OCI-LY3 (cell line): ENCODE data around the gene RARA.

Experiments used
- EZH2phosphoT487 ChIP-seq: fragments of 200-600 bp; shearing (Covaris generic); IDR thresholded peaks from 2 replicates; pipeline ENCODE4 v1.6.1; 2018; ENCODE audit warnings: antibody characterized with exemption, mixed run types, low read depth
- TF ChIP-seq, protein P1 (sequence below): fragments of 200-600, 300-600 bp; sonication (generic); IDR thresholded peaks from 2 replicates; pipeline ENCODE4 v1.5.1; 2014; ENCODE audit warnings: antibody characterized with exemption, low read length, low read depth

DNA sequence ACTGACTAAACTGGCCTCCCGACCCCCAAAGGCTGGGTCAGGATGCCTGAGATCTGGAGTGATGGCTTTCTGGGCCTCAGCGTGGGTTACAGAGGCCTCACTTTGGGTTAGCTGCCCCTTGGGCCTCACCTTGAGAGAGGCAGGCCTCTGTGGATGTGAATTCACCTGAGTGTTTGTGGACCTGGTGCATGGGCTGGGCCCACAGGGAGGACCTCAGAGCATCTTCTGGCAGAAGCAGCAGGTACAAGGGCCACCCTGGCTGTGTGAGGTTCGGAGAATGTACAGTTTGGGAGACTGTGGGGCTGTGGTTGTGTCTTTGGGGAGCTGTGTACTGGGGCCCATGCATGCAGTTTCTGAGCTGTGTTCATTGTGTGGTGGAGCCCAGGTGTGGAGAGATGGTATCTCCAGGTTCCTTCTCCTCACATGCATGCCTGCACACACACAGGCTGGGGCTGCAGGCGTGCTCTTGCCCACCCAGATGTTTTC lies 18.3 kb downstream of the RARA start:
- TF ChIP-seq, protein P1, sequence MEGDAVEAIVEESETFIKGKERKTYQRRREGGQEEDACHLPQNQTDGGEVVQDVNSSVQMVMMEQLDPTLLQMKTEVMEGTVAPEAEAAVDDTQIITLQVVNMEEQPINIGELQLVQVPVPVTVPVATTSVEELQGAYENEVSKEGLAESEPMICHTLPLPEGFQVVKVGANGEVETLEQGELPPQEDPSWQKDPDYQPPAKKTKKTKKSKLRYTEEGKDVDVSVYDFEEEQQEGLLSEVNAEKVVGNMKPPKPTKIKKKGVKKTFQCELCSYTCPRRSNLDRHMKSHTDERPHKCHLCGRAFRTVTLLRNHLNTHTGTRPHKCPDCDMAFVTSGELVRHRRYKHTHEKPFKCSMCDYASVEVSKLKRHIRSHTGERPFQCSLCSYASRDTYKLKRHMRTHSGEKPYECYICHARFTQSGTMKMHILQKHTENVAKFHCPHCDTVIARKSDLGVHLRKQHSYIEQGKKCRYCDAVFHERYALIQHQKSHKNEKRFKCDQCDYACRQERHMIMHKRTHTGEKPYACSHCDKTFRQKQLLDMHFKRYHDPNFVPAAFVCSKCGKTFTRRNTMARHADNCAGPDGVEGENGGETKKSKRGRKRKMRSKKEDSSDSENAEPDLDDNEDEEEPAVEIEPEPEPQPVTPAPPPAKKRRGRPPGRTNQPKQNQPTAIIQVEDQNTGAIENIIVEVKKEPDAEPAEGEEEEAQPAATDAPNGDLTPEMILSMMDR: no peak
- no peak for TF ChIP-seq EZH2phosphoT487
